GM06990 (cell line): Measurements from ENCODE around the gene DISC1.
"Not testable (repeated sequence)": the region's sequence is repeated elsewhere in the genome, so short reads cannot be mapped to it uniquely, and the experiment has no call there.

Experiments used
- DNase-seq: peaks from one replicate; pipeline ENCODE4 v3.0.0-alpha.2; 2011; ENCODE audit not compliant: insufficient read length; ENCODE audit errors: extremely low read depth
- H3K27me3 ChIP-seq: replicated peaks from 2 replicates; pipeline ENCODE4 v1.6.0; 2011; ENCODE audit warnings: low read length; ENCODE audit not compliant: control insufficient read depth, insufficient read depth
- H3K36me3 ChIP-seq: 2 replicates; pipeline ENCODE4 v1.5.1; 2011; ENCODE audit warnings: low read length; ENCODE audit not compliant: control insufficient read depth, insufficient read depth
- H3K4me3 ChIP-seq: replicated peaks from 2 replicates; pipeline ENCODE4 v1.5.1; 2011; ENCODE audit warnings: low read depth, mild to moderate bottlenecking, control low read depth, low read length
- CTCF ChIP-seq: IDR thresholded peaks from 2 replicates; pipeline ENCODE4 v1.5.1; 2011; ENCODE audit warnings: low read length, control low read depth, mild to moderate bottlenecking, inconsistent platforms; ENCODE audit not compliant: insufficient read depth, poor library complexity, severe bottlenecking

The DISC1 gene

GRCh38 chr1:231666937-231667608, 40.5 kb downstream of the DISC1 start:
- TF ChIP-seq CTCF, result no peak
- Histone ChIP-seq H3K36me3 (no peaks in the 10 kb centered on the region), H3K27me3 (no peaks in the 10 kb centered on the region), H3K4me3 (no peak overlapping the region)
- no peak for DNase-seq

- H3K4me3 ChIP-seq, result no peak overlapping the region
- H3K36me3 ChIP-seq, result no peaks in the 10 kb centered on the region
- TF ChIP-seq CTCF, result no peak
- DNase-seq, result no peak
- H3K27me3 ChIP-seq, result no peaks in the 10 kb centered on the region
Measured at GRCh38 chr1:231667896-231668506, 41.4 kb downstream of the DISC1 start.

GRCh38 chr1:231668826-231669225, 42.2 kb downstream of the DISC1 start:
- no peaks in the 10 kb centered on the region for H3K36me3 ChIP-seq
- no peak for TF ChIP-seq CTCF
- DNase-seq, result no peak
- no peak overlapping the region for H3K4me3 ChIP-seq
- H3K27me3 ChIP-seq, result no peaks in the 10 kb centered on the region

- H3K4me3 ChIP-seq, H3K27me3 ChIP-seq, DNase-seq, H3K36me3 ChIP-seq: not testable (repeated sequence)
Measured at GRCh38 chr1:231669864-231670621, 43.5 kb downstream of the DISC1 start.

GRCh38 chr1:231670755-231671154, 44.2 kb downstream of the DISC1 start:
- Histone ChIP-seq H3K36me3 (no peaks in the 10 kb centered on the region), H3K4me3 (no peak overlapping the region), H3K27me3 (no peaks in the 10 kb centered on the region)
- no peak for DNase-seq
- no peak for TF ChIP-seq CTCF

GRCh38 chr1:231674575-231674974, 48.0 kb downstream of the DISC1 start:
- H3K36me3 ChIP-seq, result no peaks in the 10 kb centered on the region
- H3K4me3 ChIP-seq, result no peak overlapping the region
- DNase-seq, result no peak
- no peaks in the 10 kb centered on the region for H3K27me3 ChIP-seq
- no peak for TF ChIP-seq CTCF
